Right kidney (tissue), 1 donor: ENCODE data around the gene CADM1.
A peak's percentile ranks its signal among the peaks of the same experiment; 100 is the strongest.

ENCODE experiments used
- DNase-seq: peaks from one replicate; pipeline ENCODE4 v3.0.0-alpha.2; 2016

Gene CADM1

GRCh38 chr11:115148691-115149090 is 355.5 kb downstream of the CADM1 start:
- DNase-seq = no peak

DNA sequence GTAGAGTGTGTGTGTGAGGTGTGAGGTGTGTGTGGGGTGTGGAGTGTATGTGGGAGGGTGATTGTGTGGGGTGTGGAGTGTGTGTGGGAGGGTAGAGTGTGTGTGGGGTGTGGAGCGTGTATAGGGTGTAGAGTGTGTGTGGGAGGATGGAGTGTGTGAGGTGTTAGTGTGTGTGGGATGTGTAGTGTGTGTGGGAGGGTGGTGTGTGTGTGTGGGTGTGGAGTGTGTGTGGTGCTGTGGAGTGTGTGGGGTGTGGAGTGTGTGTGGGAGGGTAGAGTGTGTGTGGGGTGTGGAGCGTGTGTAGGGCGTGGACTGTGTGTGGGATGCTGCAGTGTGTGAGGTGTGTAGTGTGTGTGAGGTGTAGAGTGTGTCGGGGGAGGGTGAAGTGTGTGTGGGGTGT is 356.1 kb downstream of the CADM1 start:
- DNase-seq = no peak

DNA sequence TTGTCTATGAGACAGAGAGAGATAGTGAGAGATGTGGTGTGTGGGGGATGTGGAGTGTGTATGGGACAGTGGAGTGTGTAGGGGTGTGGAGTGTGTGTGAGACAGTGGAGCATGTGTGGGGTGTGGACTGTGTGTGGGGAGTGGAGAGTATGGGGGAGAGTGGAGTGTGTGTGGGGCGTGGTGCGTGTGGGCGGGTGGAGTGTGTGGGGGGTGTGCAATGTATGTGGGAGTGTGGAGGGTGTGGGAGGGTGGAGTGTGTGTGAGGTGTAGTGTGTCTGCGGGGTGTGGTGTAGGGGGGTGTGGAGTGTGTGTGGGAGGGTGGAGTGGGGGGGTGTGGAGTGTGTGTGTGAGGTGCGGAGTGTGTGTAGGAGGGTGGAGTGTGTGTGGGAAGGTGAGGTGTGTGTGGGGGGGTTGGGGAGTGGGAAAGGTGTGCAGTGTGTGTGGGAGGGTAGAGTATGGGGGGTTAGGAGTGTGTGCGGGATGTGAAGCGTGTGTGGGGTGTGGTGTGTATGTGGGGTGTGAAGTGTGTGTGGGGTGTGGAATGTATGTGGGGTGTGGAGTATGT is 356.9 kb downstream of the CADM1 start:
- DNase-seq = no peak

DNA sequence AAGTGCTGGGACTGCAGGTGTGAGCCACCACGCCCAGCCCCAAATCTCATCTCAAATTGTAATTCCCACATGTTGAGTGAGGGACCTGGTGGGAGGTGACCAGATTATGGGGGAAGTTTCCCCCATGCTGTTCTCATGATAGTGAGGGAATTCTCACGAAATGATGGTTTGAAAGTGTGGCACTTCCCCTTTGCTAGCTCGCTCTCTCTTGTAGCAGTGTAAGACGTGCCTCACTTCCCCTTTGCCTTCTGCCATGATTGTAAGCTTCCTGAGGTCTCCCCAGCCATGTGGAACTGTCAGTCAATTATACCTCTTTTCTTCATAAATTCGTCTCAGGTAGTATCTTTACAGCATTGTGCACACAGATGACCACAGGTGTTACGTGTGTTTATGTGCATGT is 357.8 kb downstream of the CADM1 start:
- DNase-seq = no peak

DNA sequence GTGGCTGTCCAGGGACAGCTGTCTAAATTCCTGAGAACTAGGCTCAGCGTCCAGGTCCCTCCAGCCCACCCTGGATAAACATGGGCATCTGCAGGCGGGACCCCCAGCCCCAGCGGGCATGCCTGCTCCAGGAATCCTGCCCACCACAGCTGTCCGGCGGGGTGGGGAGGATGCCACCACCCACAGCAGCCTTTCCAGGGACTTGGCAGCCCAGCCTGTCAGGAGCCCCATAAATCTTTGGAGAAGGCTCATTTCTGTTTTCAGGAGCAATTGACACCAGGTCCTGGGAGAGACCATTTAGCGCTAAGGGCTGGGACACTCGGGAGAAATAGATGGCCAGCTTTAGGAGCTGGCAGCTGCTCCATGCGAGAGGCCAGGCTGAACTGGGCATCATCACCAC is 358.9 kb downstream of the CADM1 start:
- DNase-seq = peak; percentile 37

DNA sequence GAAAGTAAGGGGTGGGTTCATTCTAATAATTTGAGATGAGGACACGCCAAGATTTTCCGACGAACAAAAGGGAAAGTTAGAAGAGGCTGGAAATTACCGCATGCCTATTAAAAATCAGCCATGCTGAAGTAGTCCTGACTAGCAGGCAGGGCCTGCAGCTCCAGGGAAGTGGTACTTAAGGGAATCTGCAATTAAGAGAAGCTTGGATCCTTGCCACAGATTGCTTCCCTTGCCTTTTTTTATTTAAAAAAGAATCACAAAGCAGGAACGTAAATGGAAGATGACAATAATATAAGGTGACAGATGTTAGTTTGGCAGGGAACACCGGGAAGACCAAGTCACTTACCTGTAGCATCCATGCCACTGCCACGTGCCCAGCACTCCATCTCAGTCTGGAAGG is 359.3 kb downstream of the CADM1 start:
- no peak for DNase-seq

DNA sequence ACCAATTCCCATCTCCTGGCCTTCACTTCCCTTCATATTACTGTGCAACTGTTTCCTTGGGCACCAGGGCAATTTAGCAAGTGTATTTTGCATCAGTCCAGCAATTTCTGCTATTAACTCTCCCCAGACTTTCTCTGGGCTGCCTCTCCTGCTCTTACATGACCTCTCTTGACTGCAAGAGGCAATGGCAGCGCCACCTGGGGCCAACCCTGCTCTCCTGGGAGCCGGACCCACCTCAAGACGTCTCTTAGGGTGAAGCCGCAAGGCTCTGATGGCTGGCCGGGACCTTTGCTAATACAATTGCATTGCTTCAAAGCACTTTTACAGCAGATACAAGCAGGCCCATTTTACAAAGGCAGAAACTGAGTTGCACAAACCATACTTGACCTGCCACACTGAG is 360.2 kb downstream of the CADM1 start:
- DNase-seq = no peak

- DNase-seq = no peak
These were observed 362.7 kb downstream of the CADM1 start for GRCh38 chr11:115141231-115142114.

- DNase-seq = no peak
These were observed 368.3 kb downstream of the CADM1 start for GRCh38 chr11:115135936-115136335.

GRCh38 chr11:115134926-115135325 is 369.3 kb downstream of the CADM1 start:
- peak; percentile 47 for DNase-seq

DNA sequence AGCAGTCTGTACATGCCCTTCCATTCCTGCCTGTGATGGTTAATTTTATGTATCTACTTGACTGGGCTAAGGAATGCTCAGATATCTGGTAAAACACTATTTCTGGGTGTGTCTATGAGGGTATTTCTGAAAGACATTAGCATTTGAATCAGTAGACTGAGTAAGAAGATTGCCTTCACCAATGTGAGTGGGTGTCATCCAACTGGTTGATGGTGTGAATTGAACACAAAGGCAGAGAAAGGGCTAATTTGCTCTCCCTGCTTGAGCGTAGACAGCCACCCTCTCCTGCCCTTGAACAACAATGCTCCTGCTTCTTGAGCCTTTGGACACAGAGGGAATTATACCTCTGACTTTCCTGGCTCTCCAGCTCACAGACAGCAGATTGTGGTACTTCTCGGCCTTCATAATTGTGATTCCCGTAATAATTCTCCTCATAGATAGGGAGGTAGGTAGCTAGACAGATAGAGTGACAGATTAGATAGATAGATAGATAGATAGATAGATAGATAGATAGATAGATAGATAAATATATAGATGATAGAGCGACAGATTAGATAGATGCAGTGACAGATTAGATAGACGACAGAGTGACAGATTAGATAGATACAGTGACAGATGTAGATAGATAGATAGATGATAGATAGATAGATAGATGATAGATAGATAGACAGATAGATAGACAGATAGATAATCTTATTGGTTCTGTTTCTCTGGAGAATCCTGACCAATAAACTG is 370.6 kb downstream of the CADM1 start:
- no peak for DNase-seq

GRCh38 chr11:115132436-115133228 is 371.6 kb downstream of the CADM1 start:
- no peak for DNase-seq

DNA sequence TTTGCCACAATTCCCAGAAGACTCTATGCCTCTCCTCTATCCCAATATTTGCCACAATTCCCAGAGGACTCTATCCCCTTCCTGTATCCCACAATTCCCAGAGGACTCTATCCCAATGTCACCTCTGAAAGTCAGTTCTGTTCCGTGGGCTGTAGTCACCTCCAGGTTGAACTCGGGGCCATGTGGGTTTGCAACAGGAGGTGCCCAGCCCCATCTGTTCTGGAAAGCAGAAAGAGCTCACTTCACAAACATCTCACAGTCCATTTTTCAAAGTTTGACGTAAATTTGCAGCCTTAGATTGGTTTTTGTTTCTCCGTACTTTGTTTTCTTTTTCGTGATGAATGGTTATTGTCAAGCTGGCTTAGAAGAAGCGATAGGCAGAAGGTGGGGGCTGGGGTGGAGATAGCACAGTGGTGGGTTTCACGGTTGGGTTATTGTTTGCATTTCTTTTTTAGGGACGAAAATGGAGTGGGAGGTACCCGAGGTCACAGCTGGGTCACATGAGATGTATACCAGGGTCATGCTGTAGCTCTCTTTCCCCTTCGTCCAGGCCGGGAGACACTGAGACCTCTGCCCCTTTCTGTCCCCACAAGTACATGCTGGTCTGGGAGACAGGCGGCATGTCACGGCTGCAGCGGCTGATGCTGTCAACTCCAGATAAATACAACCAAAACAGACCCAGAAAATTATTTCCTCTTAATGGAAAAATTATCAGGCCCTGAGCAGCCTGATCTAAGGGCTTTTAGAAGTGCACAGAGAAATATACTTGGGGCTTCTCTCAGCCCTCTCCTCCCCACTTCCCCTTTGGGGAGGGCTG is 374.5 kb downstream of the CADM1 start:
- peak; percentile 41 for DNase-seq

DNA sequence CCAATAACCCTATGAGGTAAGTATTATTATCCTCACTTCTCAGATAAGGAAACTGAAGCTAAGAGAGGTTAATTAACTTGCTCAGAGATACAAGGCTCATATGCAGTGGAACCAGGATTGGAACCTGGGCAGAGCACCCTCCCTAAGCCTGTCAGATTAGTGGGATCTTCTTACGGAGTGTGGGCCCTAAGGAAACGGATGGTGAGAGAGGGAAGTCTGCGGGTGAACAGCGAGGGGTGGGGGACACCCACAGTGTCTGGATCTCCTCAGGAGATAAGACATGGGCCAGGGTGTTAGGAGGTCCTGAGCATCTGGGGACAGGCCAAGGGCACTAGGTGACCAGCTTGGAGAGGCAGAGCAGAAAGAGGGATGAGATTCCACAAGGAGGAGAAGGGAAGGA is 376.0 kb downstream of the CADM1 start:
- no peak for DNase-seq

GRCh38 chr11:115127790-115128189 is 376.4 kb downstream of the CADM1 start:
- DNase-seq = no peak

DNA sequence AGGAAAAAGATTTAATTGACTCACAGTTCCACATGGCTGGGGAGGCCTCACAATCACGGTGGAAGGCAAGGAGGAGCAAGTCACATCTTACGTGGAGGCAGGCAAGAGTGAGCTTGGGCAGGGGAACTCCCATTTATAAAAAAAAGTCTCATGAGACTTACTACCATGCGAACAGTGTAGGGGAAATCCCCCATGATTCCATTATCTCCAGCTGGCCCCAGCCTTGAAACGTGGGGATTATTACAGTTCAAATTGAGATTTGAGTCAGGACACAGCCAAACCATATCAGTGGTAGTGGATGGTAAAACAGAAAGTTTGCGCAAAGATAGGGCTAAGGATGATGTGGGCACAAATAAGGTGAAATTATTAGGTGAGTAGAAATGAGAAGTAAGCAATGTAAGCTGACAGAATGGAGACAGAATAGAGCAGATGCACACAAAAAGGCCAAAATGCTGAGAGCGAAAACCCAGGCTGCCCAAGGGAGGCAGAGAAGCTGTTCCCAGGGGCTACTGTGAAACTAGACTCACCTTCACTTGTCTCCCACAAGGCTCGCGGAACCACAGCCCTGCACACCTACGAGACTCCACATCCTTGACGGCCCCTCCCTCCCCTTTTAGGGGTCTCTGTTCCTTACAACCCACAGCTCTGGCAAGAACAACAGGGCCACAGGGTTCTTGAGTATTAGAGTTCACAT is 377.6 kb downstream of the CADM1 start:
- no peak for DNase-seq

- DNase-seq = no peak
These were observed 378.1 kb downstream of the CADM1 start for GRCh38 chr11:115126092-115126491.

DNA sequence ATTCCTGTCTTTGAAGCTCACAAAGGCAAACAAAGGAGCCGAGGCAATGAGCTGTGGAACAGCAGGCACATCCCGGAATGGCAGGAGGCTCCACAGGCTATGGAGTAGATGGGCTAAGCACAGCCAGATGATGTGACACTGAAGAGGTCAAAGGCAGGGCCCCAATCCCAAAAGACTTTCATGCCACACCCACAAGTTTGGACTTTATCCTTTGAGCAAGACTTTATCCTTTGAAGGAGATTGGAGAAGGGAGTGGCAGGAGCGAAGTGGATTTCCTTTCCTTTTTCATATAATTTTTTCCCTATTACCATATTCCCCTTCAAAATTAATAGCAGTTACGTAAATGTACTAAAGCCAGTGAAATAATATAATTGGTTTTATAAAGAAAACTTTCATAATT is 379.4 kb downstream of the CADM1 start:
- DNase-seq = no peak

DNA sequence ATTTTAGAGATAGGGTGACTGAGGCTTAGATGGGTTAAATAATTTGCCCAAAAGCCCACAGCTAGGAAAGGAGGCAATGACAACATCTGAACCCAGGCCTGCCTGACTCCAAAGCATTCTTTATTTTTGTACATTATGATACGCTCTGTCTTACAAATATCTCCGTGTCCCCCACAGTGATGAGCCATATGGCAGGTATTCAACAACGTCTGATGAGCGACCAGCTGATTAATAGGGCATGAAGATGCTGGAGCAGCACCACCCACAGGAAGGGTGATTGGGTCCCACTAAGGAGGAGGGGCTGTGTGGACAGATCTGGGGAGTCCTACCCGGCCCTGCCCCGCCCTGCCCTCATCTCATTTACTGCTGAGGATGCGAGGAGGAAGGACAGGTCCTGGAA is 380.6 kb downstream of the CADM1 start:
- no peak for DNase-seq

GRCh38 chr11:115122274-115122673 is 381.9 kb downstream of the CADM1 start:
- DNase-seq = no peak
